SK-N-SH (cell line): Measurements from ENCODE around the gene SEC16A. TPM values are rescaled to one million over a fixed set of nuclear protein-coding genes. Genes with fewer than 3 reads are reported as not detected.

Experiments used
- CTCF ChIA-PET: fragments of 300-600, 350-600 bp; formaldehyde crosslinking; extraction: SDS; loops from one replicate; lab custom pipeline; 2021; lab: Yijun Ruan, JAX
- POLR2A ChIA-PET: fragments of 350-600 bp; sonication (Branson Sonifier 250); formaldehyde crosslinking; extraction: SDS; loops from one replicate; lab custom pipeline; 2020; ENCODE audit warnings: antibody characterized with exemption, inconsistent platforms; lab: Yijun Ruan, JAX
- DNase-seq: peaks from one replicate; pipeline ENCODE4 v3.0.0; 2012
- H2AFZ ChIP-seq: fragments of 200-600 bp; sonication (generic); 2 replicates; pipeline ENCODE4 v1.8.1; 2016; ENCODE audit warnings: antibody characterized with exemption, mild to moderate bottlenecking, low read depth
- H3F3A ChIP-seq: fragments of 200-600 bp; sonication (generic); replicated peaks from 2 replicates; pipeline ENCODE3; 2016; ENCODE audit warnings: antibody characterized with exemption, mild to moderate bottlenecking; ENCODE audit not compliant: insufficient read depth
- H3K27ac ChIP-seq, 2 experiments: fragments of 200-500 bp in 1 of 2; fragments of 200-600 bp in 1 of 2; sonication (Bioruptor generic) in 1 of 2; sonication (generic), shearing (Covaris generic) in 1 of 2; 2 replicates each; pipeline versions ENCODE4 v1.5.1 to v1.6.1; 2014 to 2016; ENCODE audit warnings: low read depth in 2 of 2, inconsistent platforms in 1 of 2, low read length in 1 of 2, mild to moderate bottlenecking in 1 of 2, mixed read lengths in 1 of 2
- H3K27me3 ChIP-seq: fragments of 200-600 bp; sonication (generic), shearing (Covaris generic); 2 replicates; pipeline ENCODE4 v1.6.1; 2016; ENCODE audit warnings: mixed run types; ENCODE audit not compliant: insufficient read depth
- H3K36me3 ChIP-seq, 2 experiments: fragments of 200-500 bp in 1 of 2; fragments of 200-600 bp in 1 of 2; sonication (Bioruptor generic) in 1 of 2; sonication (generic) in 1 of 2; replicated peaks in 1 of 2; 2 replicates each; pipeline versions ENCODE3 to v1.5.1; 2014 to 2016; ENCODE audit warnings: low read length in 1 of 2, mild to moderate bottlenecking in 1 of 2; ENCODE audit not compliant: insufficient read depth in 2 of 2, control insufficient read depth in 1 of 2
- H3K4me1 ChIP-seq, 2 experiments: fragments of 200-500 bp in 1 of 2; fragments of 200-600 bp in 1 of 2; sonication (Bioruptor generic) in 1 of 2; sonication (generic), shearing (Covaris generic) in 1 of 2; 2 replicates each; pipeline versions ENCODE4 v1.5.1 to v1.6.1; 2014 to 2016; ENCODE audit warnings: low read depth in 1 of 2, low read length in 1 of 2, mixed run types in 1 of 2; ENCODE audit not compliant: insufficient read depth in 2 of 2, control insufficient read depth in 1 of 2
- H3K4me2 ChIP-seq: fragments of 200-600 bp; sonication (generic), shearing (Covaris generic); 2 replicates; pipeline ENCODE4 v1.6.1; 2017; ENCODE audit warnings: mixed run types
- H3K4me3 ChIP-seq, 2 experiments: fragments of 200-500 bp in 1 of 2; fragments of 200-600 bp in 1 of 2; sonication (Bioruptor generic) in 1 of 2; sonication (generic), shearing (Covaris generic) in 1 of 2; 2 replicates each; pipeline versions ENCODE4 v1.5.1 to v1.8.1; 2014 to 2016; ENCODE audit warnings: low read depth in 2 of 2, inconsistent platforms in 1 of 2, low read length in 1 of 2, mild to moderate bottlenecking in 1 of 2, mixed read lengths in 1 of 2, moderate library complexity in 1 of 2
- H3K79me2 ChIP-seq: fragments of 200-600 bp; sonication (generic); 2 replicates; pipeline ENCODE4 v1.8.1; 2017; ENCODE audit warnings: mild to moderate bottlenecking; ENCODE audit not compliant: insufficient read depth
- H3K9ac ChIP-seq: fragments of 200-600 bp; sonication (generic); 2 replicates; pipeline ENCODE4 v1.6.1; 2017; ENCODE audit warnings: mixed run types
- H3K9me2 ChIP-seq: fragments of 200-600 bp; sonication (generic); 2 replicates; pipeline ENCODE4 v1.6.1; 2017; ENCODE audit warnings: mixed run types
- H3K9me3 ChIP-seq: fragments of 200-600 bp; sonication (generic); 2 replicates; pipeline ENCODE4 v1.6.1; 2017; ENCODE audit warnings: mixed run types, mild to moderate bottlenecking, moderate library complexity
- H4K20me1 ChIP-seq: fragments of 200-600 bp; sonication (generic); 2 replicates; pipeline ENCODE4 v1.6.1; 2017; ENCODE audit warnings: mild to moderate bottlenecking, mixed run types; ENCODE audit not compliant: insufficient read depth
- CHD2 ChIP-seq: fragments of 150-350 bp; IDR thresholded peaks from 2 replicates; pipeline ENCODE4 v1.6.1; 2018; ENCODE audit warnings: low read length; ENCODE audit not compliant: partially characterized antibody
- ELF1 ChIP-seq: IDR thresholded peaks from 2 replicates; pipeline ENCODE4 v1.4.0; 2012
- EZH2phosphoT487 ChIP-seq: fragments of 200-600 bp; sonication (generic); IDR thresholded peaks from 2 replicates; pipeline ENCODE4 v1.6.1; 2017; ENCODE audit warnings: low read depth, mixed run types, mild to moderate bottlenecking, antibody characterized with exemption, moderate library complexity, borderline replicate concordance
- FOSL2 ChIP-seq: IDR thresholded peaks from 2 replicates; pipeline ENCODE4 v1.4.0; 2012; ENCODE audit warnings: low read depth, mild to moderate bottlenecking, moderate library complexity, borderline replicate concordance
- FOXM1 ChIP-seq: IDR thresholded peaks from 2 replicates; pipeline ENCODE4 v1.4.0; 2012; ENCODE audit warnings: low read depth, mild to moderate bottlenecking
- GATA2 ChIP-seq: sonication (generic); formaldehyde crosslinking; IDR thresholded peaks from 2 replicates; pipeline ENCODE4 v1.5.0; 2020; ENCODE audit warnings: mild to moderate bottlenecking, missing genetic modification reagents
- JUND ChIP-seq: IDR thresholded peaks from 2 replicates; pipeline ENCODE4 v1.4.0; 2012
- MEF2A ChIP-seq: IDR thresholded peaks from 2 replicates; pipeline ENCODE4 v1.4.0; 2012; ENCODE audit warnings: low read depth, borderline replicate concordance
- NFIC ChIP-seq: IDR thresholded peaks from 2 replicates; pipeline ENCODE4 v1.4.0; 2012; ENCODE audit warnings: borderline replicate concordance
- RAD21 ChIP-seq: IDR thresholded peaks from 2 replicates; pipeline ENCODE4 v1.6.1; 2012; ENCODE audit warnings: mild to moderate bottlenecking, low read length
- RCOR1 ChIP-seq: fragments of 150-350 bp; IDR thresholded peaks from 2 replicates; pipeline ENCODE4 v1.6.1; 2017; ENCODE audit warnings: antibody characterized with exemption, low read length
- RFX5 ChIP-seq: IDR thresholded peaks from 2 replicates; pipeline ENCODE4 v1.6.1; 2012; ENCODE audit warnings: mild to moderate bottlenecking, improper control_type of control experiment, low read length
- RXRA ChIP-seq: IDR thresholded peaks from 2 replicates; pipeline ENCODE4 v1.4.0; 2012; ENCODE audit warnings: low read depth, mild to moderate bottlenecking, borderline replicate concordance
- SMC3 ChIP-seq: IDR thresholded peaks from 2 replicates; pipeline ENCODE4 v1.6.1; 2012; ENCODE audit warnings: low read depth, low read length, improper control_type of control experiment
- TAF1 ChIP-seq: IDR thresholded peaks from 2 replicates; pipeline ENCODE4 v1.6.1; 2012; ENCODE audit warnings: low read depth, mild to moderate bottlenecking, low read length, moderate library complexity, borderline replicate concordance
- TEAD4 ChIP-seq: IDR thresholded peaks from 2 replicates; pipeline ENCODE4 v1.4.0; 2012; ENCODE audit warnings: mild to moderate bottlenecking, borderline replicate concordance; ENCODE audit not compliant: insufficient read depth
- YY1 ChIP-seq: IDR thresholded peaks from 2 replicates; pipeline ENCODE4 v1.4.0; 2012; ENCODE audit warnings: low read depth, mild to moderate bottlenecking
- WGBS: methylation state at CpG from one replicate; pipeline ENCODE4 v1.1.6; 2017; ENCODE audit warnings: low lambda C conversion rate; 5-methylcytosine and 5-hydroxymethylcytosine counted together
- polyA plus RNA-seq, 3 experiments: library from polyadenylated mRNA; depleted of rRNA; stranded (reverse); fragments of >200 nt; gene quantifications; 2 replicates each; pipeline ENCODE4 v1.2.3, GENCODE V29; 2012
- TF ChIP-seq, protein P1 (sequence below): IDR thresholded peaks from 2 replicates; pipeline ENCODE4 v1.6.1; 2012; ENCODE audit warnings: mild to moderate bottlenecking, low read depth, low read length, moderate library complexity
- TF ChIP-seq, protein P2 (sequence below): IDR thresholded peaks from 2 replicates; pipeline ENCODE4 v1.4.0; 2012; ENCODE audit warnings: low read depth

Gene SEC16A
- polyA plus RNA-seq, 1 of the 3 experiments (the other 2 are of a cell fraction): 25.9 TPM

DNA sequence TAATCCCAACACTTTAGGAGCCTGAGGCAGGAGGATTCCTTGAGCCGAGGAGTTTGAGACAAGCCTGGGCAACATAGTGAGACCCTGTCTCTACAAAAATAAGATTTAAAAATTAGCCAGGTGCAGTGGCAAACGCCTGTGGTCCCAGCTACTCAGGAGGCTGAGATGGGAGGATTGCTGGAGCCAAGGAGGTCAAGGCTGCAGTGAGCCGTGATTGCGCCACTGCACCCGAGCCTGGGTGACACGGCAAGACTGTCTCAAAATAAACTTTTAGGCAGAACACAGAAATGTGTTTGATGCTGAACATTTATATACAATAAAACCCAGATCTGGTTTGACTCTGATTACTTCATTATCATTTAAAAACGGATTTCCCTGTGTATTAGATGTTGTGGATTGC is 77.4 kb downstream of the SEC16A start:
- WGBS: 91% methylated on average over 7 of the region's 7 CpGs
- CTCF ChIA-PET: interaction anchor here (0.6 to 1.3 kb wide), 3 partner anchors 14 to 1133 kb away, joined by 3 to 5 read pairs (median 3); partner anchors contain the start of gene DNLZ

DNA sequence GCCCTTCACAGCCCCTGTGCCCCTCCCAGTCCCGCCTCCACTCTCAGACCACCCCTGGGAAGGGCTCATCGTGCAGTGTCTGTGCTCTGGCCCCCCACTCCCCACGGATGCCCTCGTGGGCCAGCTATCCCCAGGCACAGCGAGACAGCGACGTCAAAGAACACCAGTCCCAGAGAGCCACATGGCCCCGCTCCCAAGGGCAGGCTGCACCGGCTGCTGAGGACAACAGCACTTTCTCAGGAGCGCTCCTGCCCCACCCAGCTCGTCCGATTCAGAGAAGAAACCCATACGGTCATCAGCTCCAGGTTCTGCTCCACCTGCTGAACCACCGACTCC is 78.1 kb downstream of the SEC16A start:
- POLR2A ChIA-PET: no interaction called here
- H3K9me2 ChIP-seq: no peaks in the 10 kb centered on the region
- TF ChIP-seq MEF2A (no peak), GATA2 (no peak), CHD2 (no peak), ELF1 (no peak), TEAD4 (no peak), RFX5 (no peak), FOXM1 (no peak), RXRA (no peak), JUND (no peak), FOSL2 (no peak), SMC3 (no peak), YY1 (no peak), RAD21 (no peak), EZH2phosphoT487 (no peak), NFIC (no peak)
- TF ChIP-seq, protein P1, sequence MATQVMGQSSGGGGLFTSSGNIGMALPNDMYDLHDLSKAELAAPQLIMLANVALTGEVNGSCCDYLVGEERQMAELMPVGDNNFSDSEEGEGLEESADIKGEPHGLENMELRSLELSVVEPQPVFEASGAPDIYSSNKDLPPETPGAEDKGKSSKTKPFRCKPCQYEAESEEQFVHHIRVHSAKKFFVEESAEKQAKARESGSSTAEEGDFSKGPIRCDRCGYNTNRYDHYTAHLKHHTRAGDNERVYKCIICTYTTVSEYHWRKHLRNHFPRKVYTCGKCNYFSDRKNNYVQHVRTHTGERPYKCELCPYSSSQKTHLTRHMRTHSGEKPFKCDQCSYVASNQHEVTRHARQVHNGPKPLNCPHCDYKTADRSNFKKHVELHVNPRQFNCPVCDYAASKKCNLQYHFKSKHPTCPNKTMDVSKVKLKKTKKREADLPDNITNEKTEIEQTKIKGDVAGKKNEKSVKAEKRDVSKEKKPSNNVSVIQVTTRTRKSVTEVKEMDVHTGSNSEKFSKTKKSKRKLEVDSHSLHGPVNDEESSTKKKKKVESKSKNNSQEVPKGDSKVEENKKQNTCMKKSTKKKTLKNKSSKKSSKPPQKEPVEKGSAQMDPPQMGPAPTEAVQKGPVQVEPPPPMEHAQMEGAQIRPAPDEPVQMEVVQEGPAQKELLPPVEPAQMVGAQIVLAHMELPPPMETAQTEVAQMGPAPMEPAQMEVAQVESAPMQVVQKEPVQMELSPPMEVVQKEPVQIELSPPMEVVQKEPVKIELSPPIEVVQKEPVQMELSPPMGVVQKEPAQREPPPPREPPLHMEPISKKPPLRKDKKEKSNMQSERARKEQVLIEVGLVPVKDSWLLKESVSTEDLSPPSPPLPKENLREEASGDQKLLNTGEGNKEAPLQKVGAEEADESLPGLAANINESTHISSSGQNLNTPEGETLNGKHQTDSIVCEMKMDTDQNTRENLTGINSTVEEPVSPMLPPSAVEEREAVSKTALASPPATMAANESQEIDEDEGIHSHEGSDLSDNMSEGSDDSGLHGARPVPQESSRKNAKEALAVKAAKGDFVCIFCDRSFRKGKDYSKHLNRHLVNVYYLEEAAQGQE: no peak
- TF ChIP-seq, protein P2, sequence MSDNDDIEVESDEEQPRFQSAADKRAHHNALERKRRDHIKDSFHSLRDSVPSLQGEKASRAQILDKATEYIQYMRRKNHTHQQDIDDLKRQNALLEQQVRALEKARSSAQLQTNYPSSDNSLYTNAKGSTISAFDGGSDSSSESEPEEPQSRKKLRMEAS: no peak
- no peak overlapping the region for H3K4me2 ChIP-seq
- H2AFZ ChIP-seq: no peak overlapping the region
- no peak overlapping the region for H3K4me3 ChIP-seq
- no peak overlapping the region for H3K9ac ChIP-seq
- no peak for DNase-seq
- no peaks in the 10 kb centered on the region for H3K9me3 ChIP-seq
- CTCF ChIA-PET: interaction anchor here (0.6 to 1.3 kb wide), 3 partner anchors 13 to 1134 kb away, joined by 3 to 5 read pairs (median 3); partner anchors contain the start of gene DNLZ
- peaks cover 11 to 17% of the 10 kb centered on the region in 2 experiments; a peak in 3 of 4 replicates for H3K4me1 ChIP-seq
- 94% methylated on average over 13 of the region's 14 CpGs for WGBS
- H3K36me3 ChIP-seq: peaks cover 13 to 58% of the 10 kb centered on the region in 2 experiments
- H4K20me1 ChIP-seq: no peaks in the 10 kb centered on the region
- peaks cover 19% of the 10 kb centered on the region for H3F3A ChIP-seq
- H3K27ac ChIP-seq: no peak overlapping the region
- no peaks in the 10 kb centered on the region for H3K27me3 ChIP-seq
- H3K79me2 ChIP-seq: peaks cover 20% of the 10 kb centered on the region

More for the DNA sequence above, 77.4 kb downstream of the SEC16A start:
- Histone ChIP-seq H3K27ac (no peak overlapping the region), H3K4me3 (no peak overlapping the region), H4K20me1 (no peaks in the 10 kb centered on the region), H3F3A (peaks cover 19% of the 10 kb centered on the region), H3K9me2 (no peaks in the 10 kb centered on the region), H3K79me2 (peaks cover 24% of the 10 kb centered on the region), H3K9ac (no peak overlapping the region), H2AFZ (no peak overlapping the region), H3K36me3 (peaks cover 13 to 58% of the 10 kb centered on the region in 2 experiments), H3K27me3 (no peaks in the 10 kb centered on the region), H3K9me3 (no peaks in the 10 kb centered on the region), H3K4me1 (peaks cover 11 to 14% of the 10 kb centered on the region in 2 experiments; a peak in 3 of 4 replicates), H3K4me2 (no peak overlapping the region)
- TF ChIP-seq TAF1: no peak
- no peak for TF ChIP-seq RCOR1
- DNase-seq: no peak
- POLR2A ChIA-PET: no interaction called here
